Trophoblast cell (in vitro differentiated cells and primary cell): ENCODE measurements around the gene GJA4. TPM values are rescaled to one million over a fixed set of nuclear protein-coding genes. Genes with fewer than 3 reads are reported as not detected.

Experiments
- DNase-seq, 2 donors: peaks; one replicate each; pipeline ENCODE4 v3.0.0-alpha.2; 2016
- H2AFZ ChIP-seq: 2 replicates; pipeline ENCODE4 v1.6.1; 2013; ENCODE audit warnings: low read length, moderate library complexity, mild to moderate bottlenecking; ENCODE audit not compliant: insufficient read depth, poor library complexity
- H2AK5ac ChIP-seq: 2 replicates; pipeline ENCODE4 v1.6.1; 2013; ENCODE audit warnings: mild to moderate bottlenecking, low read length
- H2BK120ac ChIP-seq: 2 replicates; pipeline ENCODE4 v1.6.1; 2013; ENCODE audit warnings: low read length, mild to moderate bottlenecking, moderate library complexity; ENCODE audit not compliant: insufficient read depth, poor library complexity
- H2BK12ac ChIP-seq: 2 replicates; pipeline ENCODE4 v1.6.1; 2013; ENCODE audit warnings: mild to moderate bottlenecking, low read length, moderate library complexity
- H2BK5ac ChIP-seq: 2 replicates; pipeline ENCODE4 v1.6.1; 2013; ENCODE audit warnings: low read length, low read depth, moderate library complexity, mild to moderate bottlenecking; ENCODE audit not compliant: poor library complexity
- H3K14ac ChIP-seq: 2 replicates; pipeline ENCODE4 v1.6.1; 2013; ENCODE audit warnings: mild to moderate bottlenecking, low read length
- H3K18ac ChIP-seq: 2 replicates; pipeline ENCODE4 v1.6.1; 2013; ENCODE audit warnings: mild to moderate bottlenecking, low read length
- H3K23ac ChIP-seq: 2 replicates; pipeline ENCODE4 v1.6.1; 2013; ENCODE audit warnings: low read length
- H3K27ac ChIP-seq: 2 replicates; pipeline ENCODE4 v1.5.1; 2013; ENCODE audit warnings: low read depth, mild to moderate bottlenecking, inconsistent platforms, low read length, moderate library complexity
- H3K27me3 ChIP-seq: 2 replicates; pipeline ENCODE4 v1.6.1; 2013; ENCODE audit warnings: inconsistent platforms, mild to moderate bottlenecking, low read length, moderate library complexity; ENCODE audit not compliant: insufficient read depth
- H3K36me3 ChIP-seq, 2 experiments: 1 replicate in 1 of 2; 2 replicates in 1 of 2; pipeline ENCODE4 v1.6.1; 2013; ENCODE audit warnings: low read length in 2 of 2, mild to moderate bottlenecking in 2 of 2, moderate library complexity in 1 of 2; ENCODE audit not compliant: insufficient read depth in 2 of 2, control insufficient read depth in 1 of 2
- H3K4ac ChIP-seq: 2 replicates; pipeline ENCODE4 v1.6.1; 2013; ENCODE audit warnings: low read depth, mild to moderate bottlenecking, low read length, moderate library complexity
- H3K4me1 ChIP-seq, 2 experiments: 1 replicate in 1 of 2; 2 replicates in 1 of 2; pipeline ENCODE4 v1.6.1; 2013; ENCODE audit warnings: low read length in 2 of 2, mild to moderate bottlenecking in 2 of 2, moderate library complexity in 1 of 2; ENCODE audit not compliant: insufficient read depth in 2 of 2, control insufficient read depth in 1 of 2
- H3K4me2 ChIP-seq: 2 replicates; pipeline ENCODE4 v1.6.1; 2013; ENCODE audit warnings: inconsistent platforms, mild to moderate bottlenecking, low read length, moderate library complexity
- H3K4me3 ChIP-seq: 2 replicates; pipeline ENCODE4 v1.5.1; 2013; ENCODE audit warnings: mild to moderate bottlenecking, low read depth, low read length, inconsistent platforms
- H3K79me1 ChIP-seq: one replicate; pipeline ENCODE4 v1.6.1; 2013; ENCODE audit warnings: low read length
- H3K79me2 ChIP-seq: 2 replicates; pipeline ENCODE4 v1.6.1; 2013; ENCODE audit warnings: low read length, mild to moderate bottlenecking; ENCODE audit not compliant: control insufficient read depth, insufficient read depth, poor library complexity
- H3K9ac ChIP-seq: 2 replicates; pipeline ENCODE4 v1.6.1; 2013; ENCODE audit warnings: mild to moderate bottlenecking, low read length
- H3K9me3 ChIP-seq: 2 replicates; pipeline ENCODE4 v1.6.1; 2013; ENCODE audit warnings: low read depth, mild to moderate bottlenecking, control low read depth, inconsistent platforms, low read length; ENCODE audit not compliant: insufficient read depth
- H4K12ac ChIP-seq: 2 replicates; pipeline ENCODE4 v1.6.1; 2013; ENCODE audit warnings: low read depth, mild to moderate bottlenecking, low read length, moderate library complexity
- H4K8ac ChIP-seq: 2 replicates; pipeline ENCODE4 v1.6.1; 2013; ENCODE audit warnings: low read depth, mild to moderate bottlenecking, low read length, moderate library complexity
- H4K91ac ChIP-seq: one replicate; pipeline ENCODE4 v1.6.1; 2013; ENCODE audit warnings: low read depth, mild to moderate bottlenecking, low read length, moderate library complexity
- WGBS: extraction: QIAGEN DNeasy Blood & Tissue Kit; methylation state at CpG from one replicate; pipeline ENCODE4 v1.1.7; 2013; ENCODE audit warnings: missing lambda C conversion rate; ENCODE audit not compliant: insufficient read length, insufficient coverage; ENCODE audit errors: extremely low coverage; 5-methylcytosine and 5-hydroxymethylcytosine counted together
- polyA plus RNA-seq: library from polyadenylated mRNA; stranded (reverse); fragments of 200-250 nt; gene quantifications from 2 replicates; pipeline ENCODE4 v1.2.3, GENCODE V29; 2013

GJA4 gene
- polyA plus RNA-seq, result not detected in 2 replicates

DNA sequence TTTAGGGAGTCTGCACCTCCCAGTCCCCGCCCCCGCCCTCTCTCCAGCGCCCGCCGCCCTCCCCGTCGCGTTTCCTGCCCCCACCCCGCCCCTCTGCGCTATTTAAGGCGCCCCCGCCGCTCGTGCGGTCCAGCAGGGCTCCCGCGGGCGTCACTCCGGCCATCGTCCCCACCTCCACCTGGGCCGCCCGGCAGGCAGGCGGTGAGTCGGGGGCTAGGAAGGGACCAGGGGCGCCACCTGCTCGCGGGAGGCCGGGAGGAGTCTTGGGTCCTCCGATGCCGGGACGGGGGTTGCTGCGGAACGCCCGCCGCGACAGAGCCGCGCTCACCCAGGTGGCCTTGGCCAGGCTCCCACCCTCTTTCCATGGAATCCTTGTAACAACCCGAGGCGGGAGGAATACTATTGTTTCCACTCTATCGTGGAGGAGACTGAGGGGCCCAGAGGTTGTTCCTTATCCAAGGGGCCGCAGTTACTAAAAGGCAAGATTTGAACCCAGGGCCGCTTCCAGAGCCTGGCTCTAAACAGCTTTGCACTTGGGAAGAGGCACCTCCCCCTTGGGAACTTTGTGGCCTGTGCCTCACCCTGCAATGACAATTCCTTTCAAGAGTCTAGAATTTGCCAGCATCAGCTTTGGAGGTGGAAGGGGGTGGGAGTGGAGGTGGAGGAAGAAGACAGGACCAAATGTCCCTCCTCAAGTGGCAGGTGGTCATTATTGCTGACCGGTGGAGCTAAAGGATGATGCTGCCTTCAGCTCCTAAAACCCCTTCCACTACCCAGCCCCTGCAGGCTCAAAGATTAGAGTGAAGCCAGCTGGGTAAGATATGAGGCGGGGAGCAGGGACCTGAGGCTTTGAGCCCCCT is at the start of gene GJA4:
GJA4 (plus strand) TSS at position 132 of the 860 bp plus-strand sequence. CDS start 1,215 bp downstream, outside the sequence.
- Histone ChIP-seq H3K23ac (no peak within 1 kb of the TSS), H3K9me3 (peaks cover 1% of the 10 kb centered on the region), H2BK120ac (no peak within 1 kb of the TSS), H4K8ac (no peak within 1 kb of the TSS), H3K27me3 (peaks cover 11% of the 10 kb centered on the region), H3K79me2 (no peaks in the 10 kb centered on the region), H3K4me2 (peak within 1 kb of the TSS; percentile 50), H2AFZ (no peak within 1 kb of the TSS), H4K12ac (peak within 1 kb of the TSS; percentile 31), H3K79me1 (no peaks in the 10 kb centered on the region), H3K4me1 (no peaks in the 10 kb centered on the region), H4K91ac (no peak within 1 kb of the TSS), H3K18ac (no peak within 1 kb of the TSS), H3K27ac (no peak within 1 kb of the TSS), H2BK5ac (no peak within 1 kb of the TSS), H3K36me3 (no peaks in the 10 kb centered on the region), H2BK12ac (no peak within 1 kb of the TSS), H3K9ac (no peak within 1 kb of the TSS), H3K4me3 (peak within 1 kb of the TSS; percentile 23), H3K14ac (no peak within 1 kb of the TSS), H3K4ac (no peak within 1 kb of the TSS), H2AK5ac (no peak within 1 kb of the TSS)
- no peak for DNase-seq
- WGBS, result no CpG with 5 or more reads among the region's 45 CpGs

GRCh38 chr1:34743775-34744174 is 49.0 kb upstream of the GJA4 start:
- Histone ChIP-seq H3K79me1 (no peaks in the 10 kb centered on the region), H3K4me3 (no peak overlapping the region), H2BK12ac (no peak overlapping the region), H4K91ac (no peak overlapping the region), H3K4me1 (peaks cover 0 to 2% of the 10 kb centered on the region in 2 experiments), H3K27me3 (no peaks in the 10 kb centered on the region), H4K8ac (no peak overlapping the region), H2AK5ac (no peak overlapping the region), H3K14ac (no peak overlapping the region), H3K4me2 (no peak overlapping the region), H3K4ac (no peak overlapping the region), H3K79me2 (no peaks in the 10 kb centered on the region), H2BK120ac (no peak overlapping the region), H3K9me3 (no peaks in the 10 kb centered on the region), H2BK5ac (no peak overlapping the region), H3K36me3 (no peaks in the 10 kb centered on the region), H3K18ac (no peak overlapping the region), H4K12ac (no peak overlapping the region), H3K9ac (no peak overlapping the region), H3K27ac (no peak overlapping the region), H2AFZ (no peak overlapping the region), H3K23ac (no peak overlapping the region)
- no peak for DNase-seq
- no CpG with 5 or more reads among the region's 6 CpGs for WGBS

DNA sequence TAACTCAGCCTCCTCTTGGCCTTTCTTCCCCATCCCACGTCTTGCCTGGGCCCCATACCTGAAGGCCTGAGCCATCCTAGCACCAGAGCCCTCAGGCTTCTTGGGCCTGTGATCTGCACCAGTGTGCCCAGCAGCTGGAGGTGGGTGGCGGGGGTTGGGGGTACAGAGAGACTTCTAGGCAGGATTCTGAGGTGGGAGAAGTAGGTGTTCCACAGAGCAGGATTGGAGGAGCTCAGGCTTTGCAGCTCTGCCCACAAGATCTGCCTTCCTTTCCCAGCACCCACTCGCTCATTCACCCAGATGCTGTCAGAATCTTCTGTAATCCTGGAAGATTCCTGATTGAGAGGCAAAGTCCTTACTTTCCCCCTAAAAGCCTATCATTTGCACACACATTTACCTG is 47.9 kb upstream of the GJA4 start:
- Histone ChIP-seq H4K12ac (no peak overlapping the region), H2BK12ac (no peak overlapping the region), H3K9ac (no peak overlapping the region), H2AFZ (no peak overlapping the region), H3K14ac (no peak overlapping the region), H3K4ac (no peak overlapping the region), H3K4me1 (peaks cover 0 to 2% of the 10 kb centered on the region in 2 experiments), H3K36me3 (no peaks in the 10 kb centered on the region), H3K79me2 (no peaks in the 10 kb centered on the region), H3K27me3 (no peaks in the 10 kb centered on the region), H3K27ac (no peak overlapping the region), H3K4me2 (no peak overlapping the region), H3K18ac (no peak overlapping the region), H3K4me3 (no peak overlapping the region), H3K9me3 (no peaks in the 10 kb centered on the region), H2BK120ac (no peak overlapping the region), H4K8ac (no peak overlapping the region), H2BK5ac (no peak overlapping the region), H3K79me1 (no peaks in the 10 kb centered on the region), H4K91ac (no peak overlapping the region), H3K23ac (no peak overlapping the region), H2AK5ac (no peak overlapping the region)
- no CpG with 5 or more reads among the region's 3 CpGs for WGBS
- no peak for DNase-seq

- no peak overlapping the region for H2BK5ac ChIP-seq
- H2AFZ ChIP-seq, result no peak overlapping the region
- H3K18ac ChIP-seq, result no peak overlapping the region
- no peak overlapping the region for H3K14ac ChIP-seq
- H2BK12ac ChIP-seq, result no peak overlapping the region
- no peaks in the 10 kb centered on the region for H3K27me3 ChIP-seq
- H3K4me1 ChIP-seq, result peaks cover 0 to 2% of the 10 kb centered on the region in 2 experiments
- H3K9ac ChIP-seq, result no peak overlapping the region
- H4K12ac ChIP-seq, result no peak overlapping the region
- no peak overlapping the region for H2AK5ac ChIP-seq
- no peak overlapping the region for H3K4ac ChIP-seq
- no peak overlapping the region for H3K4me2 ChIP-seq
- DNase-seq, result no peak
- H3K79me2 ChIP-seq, result no peaks in the 10 kb centered on the region
- no peak overlapping the region for H4K91ac ChIP-seq
- H3K9me3 ChIP-seq, result no peaks in the 10 kb centered on the region
- no peak overlapping the region for H4K8ac ChIP-seq
- no peak overlapping the region for H3K4me3 ChIP-seq
- H3K23ac ChIP-seq, result no peak overlapping the region
- H3K36me3 ChIP-seq, result no peaks in the 10 kb centered on the region
- H3K79me1 ChIP-seq, result no peaks in the 10 kb centered on the region
- H2BK120ac ChIP-seq, result no peak overlapping the region
- no CpG with 5 or more reads among the region's 5 CpGs for WGBS
- H3K27ac ChIP-seq, result no peak overlapping the region
These were observed 47.1 kb upstream of the GJA4 start for GRCh38 chr1:34745666-34746065.
